Fibroblast of lung (primary cell): Measurements from ENCODE around the gene MAT2A. TPM values are rescaled to one million over a fixed set of nuclear protein-coding genes. Genes with fewer than 3 reads are reported as not detected.

ENCODE experiments used
- DNase-seq, 2 donors: peaks; one replicate each; pipeline versions ENCODE4 v3.0.0 to v3.0.0-alpha.2; 2010; ENCODE audit warnings: low read depth in 2 of 2
- H2AFZ ChIP-seq: 2 replicates; pipeline ENCODE4 v1.5.1; 2012; ENCODE audit warnings: low read length, control low read depth, inconsistent platforms
- H3K27ac ChIP-seq: 2 replicates; pipeline ENCODE4 v1.5.1; 2011; ENCODE audit warnings: low read length, control low read depth; ENCODE audit not compliant: insufficient read depth
- H3K27me3 ChIP-seq: 2 replicates; pipeline ENCODE4 v1.5.1; 2011; ENCODE audit warnings: mild to moderate bottlenecking, low read length; ENCODE audit not compliant: control insufficient read depth, insufficient read depth
- H3K36me3 ChIP-seq: 2 replicates; pipeline ENCODE4 v1.5.1; 2011; ENCODE audit warnings: low read length; ENCODE audit not compliant: control insufficient read depth, insufficient read depth
- H3K4me1 ChIP-seq: 2 replicates; pipeline ENCODE4 v1.5.1; 2011; ENCODE audit warnings: low read length; ENCODE audit not compliant: control insufficient read depth, insufficient read depth; ENCODE audit errors: extremely low read depth
- H3K4me2 ChIP-seq: 2 replicates; pipeline ENCODE4 v1.5.1; 2011; ENCODE audit warnings: low read length, control low read depth; ENCODE audit not compliant: insufficient read depth; ENCODE audit errors: extremely low read depth
- H3K4me3 ChIP-seq, 4 experiments: fragments of 200-600 bp in 1 of 4; sonication (generic) in 1 of 4; replicated peaks in 1 of 4; 2 replicates each; pipeline ENCODE4 v1.5.1; 2011 to 2016; ENCODE audit warnings: low read length in 4 of 4, low read depth in 3 of 4, mild to moderate bottlenecking in 3 of 4, control low read depth in 2 of 4, inconsistent platforms in 1 of 4, mixed read lengths in 1 of 4; ENCODE audit not compliant: insufficient read depth in 1 of 4; ENCODE audit errors: control extremely low read depth in 1 of 4
- H3K79me2 ChIP-seq: 2 replicates; pipeline ENCODE4 v1.5.1; 2012; ENCODE audit warnings: mild to moderate bottlenecking, low read length, inconsistent platforms; ENCODE audit not compliant: control insufficient read depth, insufficient read depth
- H3K9ac ChIP-seq: 2 replicates; pipeline ENCODE4 v1.5.1; 2011; ENCODE audit warnings: mild to moderate bottlenecking, low read length, control low read depth; ENCODE audit not compliant: insufficient read depth
- H3K9me3 ChIP-seq: 2 replicates; pipeline ENCODE4 v1.5.1; 2012; ENCODE audit warnings: low read depth, low read length; ENCODE audit not compliant: control insufficient read depth, insufficient read depth
- H4K20me1 ChIP-seq: 2 replicates; pipeline ENCODE4 v1.5.1; 2011; ENCODE audit warnings: low read length; ENCODE audit not compliant: control insufficient read depth, insufficient read depth; ENCODE audit errors: extremely low read depth
- EZH2 ChIP-seq: IDR thresholded peaks from 2 replicates; pipeline ENCODE4 v1.5.1; 2012; ENCODE audit warnings: low read length, control low read depth, mild to moderate bottlenecking; ENCODE audit errors: missing control alignments
- polyA plus RNA-seq, 2 donors: library from polyadenylated mRNA; depleted of rRNA in 1 of 2; stranded (reverse) in 1 of 2; unstranded in 1 of 2; fragments of >200 nt; gene quantifications; 2 replicates each; pipeline ENCODE4 v1.2.1, GENCODE V29; 2011 to 2012; ENCODE audit warnings: missing spikeins in 1 of 2
- total RNA-seq: library from RNA; depleted of rRNA; stranded (reverse); fragments of >200 nt; gene quantifications from 2 replicates; pipeline ENCODE4 v1.2.1, GENCODE V29; 2014
- TF ChIP-seq, protein P1 (sequence below), 2 donors: IDR thresholded peaks in 1 of 2; conservative IDR thresholded peaks in 1 of 2; 1 replicate in 1 of 2; 2 replicates in 1 of 2; pipeline ENCODE4 v1.5.1; 2011 to 2012; ENCODE audit warnings: low read length in 2 of 2, control low read depth in 1 of 2, inconsistent platforms in 1 of 2, low read depth in 1 of 2, mild to moderate bottlenecking in 1 of 2

MAT2A gene
- total and polyA plus RNA-seq, 2 donors (not counting 1 experiment from before 2014, with no cell fraction given) = 270 to 334 TPM

DNA sequence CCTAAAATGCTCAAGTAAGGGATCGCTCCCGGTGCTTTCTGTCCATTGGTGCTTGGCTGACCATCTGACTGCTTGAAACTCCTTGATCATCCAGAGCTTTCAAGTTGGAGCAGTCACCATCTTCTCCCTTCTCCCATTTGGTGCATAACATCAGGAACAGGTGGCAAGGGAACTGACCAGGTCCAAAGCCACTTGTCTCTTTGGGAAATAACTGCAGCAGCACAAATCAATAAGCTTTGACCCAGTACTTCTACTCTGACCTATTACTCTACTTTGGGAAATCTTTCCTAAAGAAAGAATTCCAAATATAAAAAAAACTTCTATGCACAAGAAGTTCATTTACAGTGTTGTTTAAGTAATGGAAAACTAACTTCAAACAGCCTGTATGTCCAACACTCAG lies 10.6 kb upstream of the MAT2A start:
- TF ChIP-seq, protein P1, sequence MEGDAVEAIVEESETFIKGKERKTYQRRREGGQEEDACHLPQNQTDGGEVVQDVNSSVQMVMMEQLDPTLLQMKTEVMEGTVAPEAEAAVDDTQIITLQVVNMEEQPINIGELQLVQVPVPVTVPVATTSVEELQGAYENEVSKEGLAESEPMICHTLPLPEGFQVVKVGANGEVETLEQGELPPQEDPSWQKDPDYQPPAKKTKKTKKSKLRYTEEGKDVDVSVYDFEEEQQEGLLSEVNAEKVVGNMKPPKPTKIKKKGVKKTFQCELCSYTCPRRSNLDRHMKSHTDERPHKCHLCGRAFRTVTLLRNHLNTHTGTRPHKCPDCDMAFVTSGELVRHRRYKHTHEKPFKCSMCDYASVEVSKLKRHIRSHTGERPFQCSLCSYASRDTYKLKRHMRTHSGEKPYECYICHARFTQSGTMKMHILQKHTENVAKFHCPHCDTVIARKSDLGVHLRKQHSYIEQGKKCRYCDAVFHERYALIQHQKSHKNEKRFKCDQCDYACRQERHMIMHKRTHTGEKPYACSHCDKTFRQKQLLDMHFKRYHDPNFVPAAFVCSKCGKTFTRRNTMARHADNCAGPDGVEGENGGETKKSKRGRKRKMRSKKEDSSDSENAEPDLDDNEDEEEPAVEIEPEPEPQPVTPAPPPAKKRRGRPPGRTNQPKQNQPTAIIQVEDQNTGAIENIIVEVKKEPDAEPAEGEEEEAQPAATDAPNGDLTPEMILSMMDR (conservative IDR thresholded peaks at IDR 0.05 in 1 of 2, IDR thresholded peaks at IDR 0.05 in 1 of 2; ENCODE audit: low read depth in 1 of 2, low read length in 2 of 2) = no peak
- TF ChIP-seq EZH2 = no peak
- Histone ChIP-seq H3K36me3 (no peaks in the 10 kb centered on the region), H3K9ac (no peak overlapping the region), H4K20me1 (no peaks in the 10 kb centered on the region), H3K27me3 (peaks cover 3% of the 10 kb centered on the region), H3K4me3 (no peak overlapping the region), H3K4me2 (no peak overlapping the region), H3K79me2 (no peaks in the 10 kb centered on the region), H3K27ac (no peak overlapping the region), H2AFZ (no peak overlapping the region), H3K9me3 (no peaks in the 10 kb centered on the region), H3K4me1 (no peaks in the 10 kb centered on the region)
- DNase-seq = no peak

DNA sequence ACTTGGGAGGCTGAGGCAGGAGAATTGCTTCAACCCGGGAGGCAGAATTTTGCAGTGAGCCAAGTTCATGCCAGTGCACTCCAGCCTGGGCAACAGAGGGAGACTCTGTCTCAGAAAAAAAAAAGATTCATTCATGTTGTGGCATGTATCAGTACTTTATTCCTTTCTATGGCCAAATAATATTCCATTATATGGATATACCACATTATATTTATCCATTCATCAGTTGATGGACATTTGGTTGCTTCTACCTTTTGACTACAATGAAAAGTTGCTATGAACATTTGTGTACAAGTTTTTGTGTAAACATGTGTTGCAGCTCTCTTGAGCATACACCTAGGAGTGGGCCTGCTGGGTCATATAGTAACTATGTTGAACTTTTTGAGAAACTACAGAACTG lies 9.2 kb upstream of the MAT2A start:
- H3K9me3 ChIP-seq = no peaks in the 10 kb centered on the region
- H4K20me1 ChIP-seq = no peaks in the 10 kb centered on the region
- H3K9ac ChIP-seq = no peak overlapping the region
- no peaks in the 10 kb centered on the region for H3K4me1 ChIP-seq
- H3K36me3 ChIP-seq = no peaks in the 10 kb centered on the region
- H3K4me2 ChIP-seq = no peak overlapping the region
- no peak overlapping the region for H3K4me3 ChIP-seq
- TF ChIP-seq EZH2 = no peak
- TF ChIP-seq, protein P1 (conservative IDR thresholded peaks at IDR 0.05 in 1 of 2, IDR thresholded peaks at IDR 0.05 in 1 of 2; ENCODE audit: low read depth in 1 of 2, low read length in 2 of 2) = no peak
- DNase-seq = no peak
- no peak overlapping the region for H3K27ac ChIP-seq
- no peaks in the 10 kb centered on the region for H3K79me2 ChIP-seq
- H2AFZ ChIP-seq = no peak overlapping the region
- peaks cover 3% of the 10 kb centered on the region for H3K27me3 ChIP-seq

DNA sequence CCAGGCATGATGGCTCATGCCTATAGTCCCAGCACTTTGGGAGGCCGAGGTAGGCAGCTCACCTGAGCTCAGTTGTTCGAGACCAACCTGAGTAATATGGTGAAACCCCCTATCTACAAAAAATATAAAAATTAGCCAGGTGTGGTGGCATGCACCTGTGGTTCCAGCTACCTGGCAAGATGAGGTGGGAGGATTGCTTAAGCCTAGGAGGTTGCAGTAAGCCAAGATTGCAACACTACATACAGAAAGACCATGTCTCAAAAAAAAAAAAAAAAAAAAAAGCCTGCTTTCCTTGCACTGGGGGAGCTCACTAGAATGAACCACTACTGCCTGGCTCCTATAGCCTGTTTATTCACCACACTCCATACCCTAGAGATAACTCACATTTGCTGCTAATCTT lies 7.4 kb upstream of the MAT2A start:
- no peak for TF ChIP-seq EZH2
- TF ChIP-seq, protein P1 (conservative IDR thresholded peaks at IDR 0.05 in 1 of 2, IDR thresholded peaks at IDR 0.05 in 1 of 2; ENCODE audit: low read depth in 1 of 2, low read length in 2 of 2) = no peak
- Histone ChIP-seq H3K27me3 (peaks cover 3% of the 10 kb centered on the region), H3K9me3 (no peaks in the 10 kb centered on the region), H3K4me3 (no peak overlapping the region), H3K36me3 (no peaks in the 10 kb centered on the region), H3K4me1 (no peaks in the 10 kb centered on the region), H3K4me2 (no peak overlapping the region), H3K79me2 (no peaks in the 10 kb centered on the region), H4K20me1 (no peaks in the 10 kb centered on the region), H3K27ac (no peak overlapping the region), H3K9ac (no peak overlapping the region), H2AFZ (no peak overlapping the region)
- no peak for DNase-seq
